HEK293 (cell line): ENCODE results near the gene SBK1.

Source experiments
- CTCF ChIP-seq: fragments of 450-650 bp; formaldehyde crosslinking; IDR thresholded peaks from 2 replicates; pipeline ENCODE4 v1.5.1; 2016; ENCODE audit warnings: missing biosample characterization, missing genetic modification characterization
- PATZ1 ChIP-seq: fragments of 450-650 bp; formaldehyde crosslinking; IDR thresholded peaks from 2 replicates; pipeline ENCODE4 v1.5.1; 2016; ENCODE audit warnings: missing biosample characterization, missing genetic modification characterization
- REST ChIP-seq: fragments of 450-650 bp; formaldehyde crosslinking; IDR thresholded peaks from 2 replicates; pipeline ENCODE4 v1.5.1; 2016; ENCODE audit warnings: missing biosample characterization, missing genetic modification characterization
- ZNF274 ChIP-seq, 2 experiments: fragments of 200-500 bp in 1 of 2; fragments of 450-650 bp in 1 of 2; sonication (Bioruptor generic) in 1 of 2; formaldehyde crosslinking in 1 of 2; IDR thresholded peaks; 2 replicates each; pipeline versions ENCODE4 v1.5.1 to v1.6.1; 2014 to 2016; ENCODE audit warnings: borderline replicate concordance in 1 of 2, inconsistent platforms in 1 of 2, low read length in 1 of 2, missing biosample characterization in 1 of 2, missing genetic modification characterization in 1 of 2
- ZSCAN4 ChIP-seq: fragments of 450-650 bp; formaldehyde crosslinking; IDR thresholded peaks from 2 replicates; pipeline ENCODE4 v1.5.1; 2017; ENCODE audit warnings: missing biosample characterization, missing genetic modification characterization

GRCh38 chr16:28257256-28257655 is 35.1 kb upstream of the SBK1 start:
- TF ChIP-seq ZNF274 (IDR thresholded peaks at IDR 0.05; ENCODE audit: low read length) (no peak), ZNF274 (tag by site-specific recombination; IDR thresholded peaks at IDR 0.05; ENCODE audit: borderline replicate concordance) (no peak), REST (no peak), PATZ1 (tag by site-specific recombination) (no peak), ZSCAN4 (tag by site-specific recombination) (no peak), CTCF (no peak)
